HG03095 (cell line): ENCODE measurements around the gene ATP2A2.
"Not testable (repeated sequence)": the region's sequence is repeated elsewhere in the genome, so short reads cannot be mapped to it uniquely, and the experiment has no call there.

Source experiments
- ATAC-seq: cut with Tn5 transposase; IDR thresholded peaks from one replicate; pipeline ENCODE4 v1.9.1; 2021; ENCODE audit warnings: moderate library complexity; ENCODE audit not compliant: unreplicated experiment

Gene ATP2A2

GRCh38 chr12:110340261-110340660, 59.2 kb downstream of the ATP2A2 start:
- ATAC-seq: not testable (repeated sequence)

GRCh38 chr12:110340706-110341105, 59.7 kb downstream of the ATP2A2 start:
- no peak for ATAC-seq

DNA sequence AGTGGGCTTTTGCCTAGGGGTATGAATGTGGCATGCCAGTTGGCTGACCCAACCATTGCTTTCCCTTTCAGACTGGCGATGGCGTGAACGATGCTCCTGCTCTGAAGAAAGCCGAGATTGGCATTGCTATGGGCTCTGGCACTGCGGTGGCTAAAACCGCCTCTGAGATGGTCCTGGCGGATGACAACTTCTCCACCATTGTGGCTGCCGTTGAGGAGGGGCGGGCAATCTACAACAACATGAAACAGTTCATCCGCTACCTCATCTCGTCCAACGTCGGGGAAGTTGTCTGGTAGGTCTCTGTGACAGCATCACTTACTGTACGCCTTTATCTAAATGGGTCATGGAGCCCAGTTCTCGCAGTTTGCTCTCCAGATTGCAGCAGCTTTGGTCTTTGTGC, 61.1 kb downstream of the ATP2A2 start:
- ATAC-seq: no peak

GRCh38 chr12:110343114-110343513, 62.1 kb downstream of the ATP2A2 start:
- ATAC-seq: no peak

GRCh38 chr12:110343736-110344555, 62.9 kb downstream of the ATP2A2 start:
- ATAC-seq: no peak

- ATAC-seq: no peak
Measured at GRCh38 chr12:110344657-110345056, 63.6 kb downstream of the ATP2A2 start.

DNA sequence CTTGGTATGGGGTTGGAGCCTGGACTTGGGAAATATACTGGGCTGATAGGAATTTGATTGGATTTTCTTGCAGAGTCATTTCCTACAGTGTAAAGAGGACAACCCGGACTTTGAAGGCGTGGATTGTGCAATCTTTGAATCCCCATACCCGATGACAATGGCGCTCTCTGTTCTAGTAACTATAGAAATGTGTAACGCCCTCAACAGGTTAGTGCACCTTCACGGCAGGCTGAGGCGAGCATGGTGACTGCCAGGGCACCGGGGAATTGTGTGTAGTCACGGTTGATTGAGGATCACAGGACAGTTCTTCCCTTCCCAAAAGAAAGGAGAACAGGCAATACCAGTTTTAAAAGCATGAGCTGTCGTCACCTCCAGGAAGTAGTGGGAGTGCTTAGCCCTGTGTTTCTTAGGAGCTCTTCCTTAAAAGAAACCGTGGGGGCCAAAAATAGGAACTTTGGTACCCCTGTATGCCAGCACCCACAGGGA, 64.2 kb downstream of the ATP2A2 start:
- no peak for ATAC-seq

DNA sequence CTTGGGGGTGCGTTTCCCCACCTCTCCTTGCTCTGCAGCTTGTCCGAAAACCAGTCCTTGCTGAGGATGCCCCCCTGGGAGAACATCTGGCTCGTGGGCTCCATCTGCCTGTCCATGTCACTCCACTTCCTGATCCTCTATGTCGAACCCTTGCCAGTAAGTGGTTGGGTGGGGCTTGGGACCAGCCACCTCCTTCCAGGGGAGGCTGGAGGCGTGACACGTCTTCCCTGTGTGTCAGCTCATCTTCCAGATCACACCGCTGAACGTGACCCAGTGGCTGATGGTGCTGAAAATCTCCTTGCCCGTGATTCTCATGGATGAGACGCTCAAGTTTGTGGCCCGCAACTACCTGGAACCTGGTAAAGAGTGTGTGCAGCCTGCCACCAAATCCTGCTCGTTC, 64.9 kb downstream of the ATP2A2 start:
- no peak for ATAC-seq

DNA sequence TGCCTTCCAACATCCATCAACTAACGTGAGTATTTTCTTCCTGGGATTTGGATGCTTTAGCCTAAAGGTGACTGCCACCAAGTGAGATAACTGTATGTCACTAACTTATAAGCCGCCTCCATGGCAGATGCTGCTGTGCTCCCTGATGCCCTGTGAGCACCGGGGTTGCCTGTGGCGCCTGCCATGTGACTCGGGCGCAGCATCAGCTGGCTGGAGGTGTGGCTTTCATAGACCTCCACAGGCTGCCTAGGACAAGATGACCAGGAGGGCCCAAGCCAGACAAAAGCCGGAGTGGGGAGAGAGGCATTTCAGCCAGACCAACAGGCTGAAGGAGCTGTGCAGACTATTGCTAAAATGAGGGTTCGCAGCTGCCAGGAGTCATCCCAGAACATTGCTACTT, 66.7 kb downstream of the ATP2A2 start:
- ATAC-seq: no peak

GRCh38 chr12:110348431-110349059, 67.5 kb downstream of the ATP2A2 start:
- no peak for ATAC-seq

GRCh38 chr12:110349096-110349495, 68.0 kb downstream of the ATP2A2 start:
- ATAC-seq: no peak

DNA sequence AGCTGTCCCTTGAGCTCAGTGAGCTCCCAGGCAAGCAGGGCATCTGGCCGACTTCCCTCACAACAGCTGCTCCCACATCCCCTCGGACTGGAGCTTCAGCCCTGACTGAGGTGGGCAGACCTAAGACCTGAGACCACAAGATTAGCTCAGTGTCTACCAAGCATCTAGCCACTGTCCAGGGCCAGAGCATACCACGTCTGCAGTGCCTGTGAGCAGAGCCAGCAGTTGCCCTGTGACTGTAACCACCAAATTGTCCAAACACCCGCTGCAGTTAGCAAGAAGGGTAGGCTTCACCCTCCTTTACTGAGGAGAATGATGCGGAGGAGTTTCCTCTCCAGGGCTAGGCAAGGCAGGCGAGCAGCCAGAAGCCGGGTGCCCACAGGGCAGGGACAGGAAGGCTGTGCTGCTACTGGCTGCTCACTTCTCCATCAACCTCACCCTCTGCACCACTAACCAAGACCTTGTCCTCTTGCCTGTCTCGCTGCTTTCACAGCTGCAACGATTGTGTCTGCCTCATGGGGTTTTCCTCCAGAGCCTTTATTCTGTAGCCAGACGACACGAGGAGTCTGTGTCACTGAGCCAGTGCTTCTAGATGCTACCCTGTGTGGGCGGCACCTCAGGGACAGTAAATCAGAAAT, 68.6 kb downstream of the ATP2A2 start:
- no peak for ATAC-seq

DNA sequence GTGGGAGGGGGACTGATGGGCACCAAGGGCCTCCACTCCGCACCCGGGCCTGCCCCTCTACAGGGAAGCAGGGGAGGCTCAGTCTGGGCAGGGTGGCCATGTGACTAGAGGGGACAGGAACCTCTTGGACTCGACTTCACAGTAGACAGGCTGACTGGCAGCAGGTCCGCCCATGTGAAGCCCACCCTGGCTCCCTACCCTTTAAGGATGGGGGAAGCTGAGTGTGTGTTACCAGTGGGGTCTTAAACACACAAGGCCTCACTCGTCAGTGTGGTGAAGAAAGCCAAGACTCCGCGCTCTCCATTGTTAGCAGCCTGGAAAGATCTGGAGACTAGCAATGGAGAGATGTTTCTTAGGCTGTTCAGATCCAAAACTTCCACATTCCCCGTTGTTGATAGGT, 70.1 kb downstream of the ATP2A2 start:
- no peak for ATAC-seq

DNA sequence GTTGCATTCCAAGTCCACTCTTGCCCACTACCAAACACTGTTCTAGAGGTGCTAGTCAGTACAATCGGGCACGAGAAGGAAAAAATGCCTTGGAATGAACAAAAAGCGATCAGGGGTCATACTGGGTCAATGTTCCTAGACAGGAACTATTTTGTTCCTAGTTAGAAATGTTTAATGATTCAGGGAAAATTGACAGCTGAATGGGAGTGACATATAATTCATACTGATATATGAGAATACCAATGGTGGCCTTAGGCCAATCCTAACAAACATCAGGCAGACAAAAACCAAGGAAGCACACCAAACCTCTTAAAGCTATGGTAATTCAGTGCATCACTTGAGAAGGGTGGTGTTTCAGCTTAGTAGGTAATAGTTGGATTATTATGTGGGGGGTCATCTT, 71.4 kb downstream of the ATP2A2 start:
- ATAC-seq: no peak

- ATAC-seq: no peak
Measured at GRCh38 chr12:110353211-110353965, 72.3 kb downstream of the ATP2A2 start.

DNA sequence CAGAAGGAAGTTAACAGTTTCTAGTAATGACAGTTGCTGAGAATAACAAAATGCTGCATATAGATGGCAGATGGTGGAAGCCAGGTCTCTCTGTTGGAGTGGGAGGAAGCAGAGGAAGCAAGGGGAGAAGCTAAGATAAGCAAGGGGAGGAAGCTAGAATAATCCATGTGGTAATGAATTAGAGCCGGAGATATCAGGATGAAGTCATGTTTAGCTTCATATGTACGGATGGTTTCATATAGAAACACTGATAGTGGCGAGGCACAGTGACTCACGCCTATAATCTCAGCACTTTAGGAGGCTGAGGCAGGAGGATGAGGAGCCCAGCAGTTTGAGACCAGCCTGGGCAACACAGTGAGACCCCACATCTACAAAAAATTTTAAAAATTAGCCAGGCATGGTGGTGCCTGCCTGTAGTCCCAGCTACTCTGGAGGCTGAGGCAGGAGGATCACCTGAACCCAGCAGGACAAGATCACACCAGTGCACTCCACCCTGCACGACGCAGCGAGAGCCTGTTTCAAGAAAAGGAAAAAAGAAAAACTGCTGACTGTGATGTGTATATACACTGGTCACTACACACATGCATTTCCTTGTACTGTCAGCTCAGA, 73.2 kb downstream of the ATP2A2 start:
- ATAC-seq: no peak

DNA sequence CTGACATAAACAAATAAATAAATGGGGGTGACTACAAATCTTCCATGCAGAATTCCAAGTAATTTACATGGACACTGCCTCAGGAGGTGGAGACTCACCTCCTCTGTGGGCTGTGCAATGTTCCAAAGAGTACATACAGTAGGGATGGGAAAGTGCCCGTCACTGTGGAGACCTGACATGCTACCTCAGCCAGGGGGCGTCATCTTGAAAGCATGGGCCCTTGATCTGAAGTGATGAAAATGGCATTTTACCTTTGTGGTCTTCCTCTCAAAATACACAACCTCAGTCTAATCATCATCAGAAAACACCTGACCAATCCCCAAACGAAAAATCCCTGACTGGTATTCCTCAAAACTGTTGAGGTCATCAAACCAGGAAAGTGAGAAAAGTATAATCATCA, 74.0 kb downstream of the ATP2A2 start:
- ATAC-seq: no peak

GRCh38 chr12:110358384-110359097, 77.5 kb downstream of the ATP2A2 start:
- ATAC-seq: not testable (repeated sequence)

DNA sequence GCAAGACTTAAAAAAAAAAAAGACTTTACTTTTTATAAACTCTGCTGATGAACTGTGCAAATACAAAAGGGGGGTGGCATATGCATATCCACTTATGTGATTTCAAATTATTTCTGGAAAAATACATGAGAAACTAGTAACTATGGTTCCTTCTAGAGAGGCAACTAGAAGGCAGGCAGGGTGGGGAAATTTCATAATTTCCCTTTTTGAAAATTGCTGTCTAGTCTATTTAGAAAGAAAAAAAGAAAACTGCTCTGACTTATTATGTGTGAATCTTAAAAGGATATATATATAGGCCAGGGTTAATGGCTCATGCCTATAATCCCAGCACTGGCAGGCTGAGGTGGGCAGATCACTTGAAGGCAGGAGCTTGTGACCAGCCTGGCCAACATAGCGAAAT, 80.2 kb downstream of the ATP2A2 start:
- ATAC-seq: no peak
